HCT116 (cell line): ENCODE results near the gene WDR33. TPM values are rescaled to one million over a fixed set of nuclear protein-coding genes. Genes with fewer than 3 reads are reported as not detected.

Source experiments
- ATAC-seq: fragments of 200-7000 bp; cut with Tn5 transposase; 2 replicates; pipeline ENCODE4 v1.9.1; 2020; ENCODE audit warnings: mild to moderate bottlenecking, moderate library complexity
- BruUV-seq: library from RNA; stranded (reverse); fragments of 400-500 nt; replicated peaks from 2 replicates; lab custom pipeline; 2021; lab: Mats Ljungman, UMichigan
- CTCF ChIA-PET: fragments of 300-600 bp; sonication (Branson Sonifier 250); formaldehyde crosslinking; loops from one replicate; lab custom pipeline; 2021; ENCODE audit warnings: antibody characterized with exemption; lab: Charles Lee
- POLR2A ChIA-PET: fragments of 300-600, 350-600 bp; sonication (Branson Sonifier 250); formaldehyde crosslinking; loops from one replicate; lab custom pipeline; 2021; ENCODE audit warnings: antibody characterized with exemption; lab: Charles Lee
- RAD21 ChIA-PET, 2 experiments: fragments of 300-600 bp; sonication (Branson Sonifier 250); formaldehyde crosslinking; loops; one replicate each; lab custom pipeline; 2023; ENCODE audit warnings: low total read pairs in 2 of 2; ENCODE audit not compliant: uncharacterized antibody in 2 of 2, unreplicated experiment in 2 of 2, low non-redundant PET in 1 of 2; lab: Charles Lee
- DNase-seq: peaks from one replicate; pipeline ENCODE4 v3.0.0-alpha.2; 2010; ENCODE audit warnings: low read depth, low spot score
- H2AFZ ChIP-seq: fragments of 200-600 bp; shearing (Covaris generic), sonication (generic); 2 replicates; pipeline ENCODE4 v1.6.1; 2017; ENCODE audit warnings: low read depth, mixed run types, mixed read lengths, antibody characterized with exemption, low read length; ENCODE audit not compliant: poor library complexity, severe bottlenecking
- H3K27ac ChIP-seq: 2 replicates; pipeline ENCODE4 v1.5.1; 2012; ENCODE audit warnings: low read depth, low read length
- H3K27me3 ChIP-seq: fragments of 200-600 bp; sonication (generic); 2 replicates; pipeline ENCODE4 v1.6.1; 2016; ENCODE audit warnings: mixed run types, low read length, mixed read lengths; ENCODE audit not compliant: insufficient read depth
- H3K36me3 ChIP-seq, 2 experiments: fragments of 200-500 bp in 1 of 2; fragments of 200-600 bp in 1 of 2; sonication (Bioruptor generic) in 1 of 2; sonication (generic) in 1 of 2; 2 replicates each; pipeline versions ENCODE4 v1.5.1 to v1.6.1; 2014 to 2016; ENCODE audit warnings: low read length in 2 of 2, inconsistent platforms in 1 of 2, mixed read lengths in 1 of 2, mixed run types in 1 of 2; ENCODE audit not compliant: insufficient read depth in 2 of 2, control insufficient read depth in 1 of 2
- H3K4me1 ChIP-seq, 2 experiments: fragments of 200-600 bp in 1 of 2; sonication (generic) in 1 of 2; 2 replicates each; pipeline versions ENCODE4 v1.5.1 to v1.6.1; 2012 to 2017; ENCODE audit warnings: low read length in 2 of 2, inconsistent platforms in 1 of 2, mild to moderate bottlenecking in 1 of 2, mixed read lengths in 1 of 2, mixed run types in 1 of 2, moderate library complexity in 1 of 2; ENCODE audit not compliant: insufficient read depth in 2 of 2, control insufficient read depth in 1 of 2
- H3K4me2 ChIP-seq: fragments of 200-600 bp; sonication (generic); 2 replicates; pipeline ENCODE4 v1.6.1; 2017; ENCODE audit warnings: mixed run types, low read length, mixed read lengths
- H3K4me3 ChIP-seq, 2 experiments: fragments of 200-600 bp in 1 of 2; sonication (generic) in 1 of 2; replicated peaks in 1 of 2; 2 replicates each; pipeline ENCODE4 v1.5.1; 2011 to 2016; ENCODE audit warnings: low read length in 2 of 2, control low read depth in 1 of 2, low read depth in 1 of 2, mild to moderate bottlenecking in 1 of 2, mixed read lengths in 1 of 2, mixed run types in 1 of 2
- H3K79me2 ChIP-seq: fragments of 200-600 bp; sonication (generic); 2 replicates; pipeline ENCODE4 v1.6.1; 2017; ENCODE audit warnings: mild to moderate bottlenecking, mixed run types, low read length, moderate library complexity, mixed read lengths; ENCODE audit not compliant: insufficient read depth
- H3K9ac ChIP-seq: fragments of 200-600 bp; sonication (generic); 2 replicates; pipeline ENCODE4 v1.6.1; 2016; ENCODE audit warnings: low read length, mixed read lengths
- H3K9me2 ChIP-seq: fragments of 200-600 bp; sonication (generic), shearing (Covaris generic); 2 replicates; pipeline ENCODE4 v1.6.1; 2017; ENCODE audit warnings: mixed run types, mild to moderate bottlenecking, moderate library complexity; ENCODE audit not compliant: insufficient read depth
- H3K9me3 ChIP-seq, 2 experiments: fragments of 200-500 bp in 1 of 2; fragments of 200-600 bp in 1 of 2; sonication (Bioruptor generic) in 1 of 2; sonication (generic) in 1 of 2; 2 replicates each; pipeline ENCODE4 v1.6.1; 2014 to 2017; ENCODE audit warnings: low read length in 2 of 2, mixed read lengths in 2 of 2, inconsistent platforms in 1 of 2, low read depth in 1 of 2, mild to moderate bottlenecking in 1 of 2, mixed run types in 1 of 2, moderate library complexity in 1 of 2; ENCODE audit not compliant: control insufficient read depth in 1 of 2, insufficient read depth in 1 of 2
- H4K20me1 ChIP-seq: fragments of 200-600 bp; sonication (generic), shearing (Covaris generic); 2 replicates; pipeline ENCODE4 v1.6.1; 2017; ENCODE audit warnings: mixed run types, mild to moderate bottlenecking, moderate library complexity; ENCODE audit not compliant: insufficient read depth
- EGR1 ChIP-seq: IDR thresholded peaks from 2 replicates; pipeline ENCODE4 v1.6.1; 2012; ENCODE audit warnings: low read depth
- EZH2 ChIP-seq: fragments of 200-600 bp; sonication (generic); IDR thresholded peaks from 2 replicates; pipeline ENCODE4 v1.6.1; 2017; ENCODE audit warnings: antibody characterized with exemption, mixed run types
- EZH2phosphoT487 ChIP-seq: fragments of 200-600 bp; IDR thresholded peaks from 2 replicates; pipeline ENCODE4 v1.6.1; 2018; ENCODE audit warnings: antibody characterized with exemption, borderline replicate concordance
- intact Hi-C: fragments of 100-400 bp; cut with micrococcal nuclease; formaldehyde crosslinking; loops from 2 replicates; pipeline ENCODE4 v1.10.0; 2022
- total RNA-seq: library from RNA; stranded (reverse); gene quantifications from one replicate; pipeline ENCODE4 v1.2.1, GENCODE V29; 2021; ENCODE audit not compliant: unreplicated experiment
- TF ChIP-seq, protein P1 (sequence below), 3 experiments: fragments of 200-600 bp in 1 of 3; sonication (generic) in 1 of 3; IDR thresholded peaks in 2 of 3; conservative IDR thresholded peaks in 1 of 3; 2 replicates each; pipeline ENCODE4 v1.5.1; 2012 to 2017; ENCODE audit warnings: low read depth in 2 of 3, low read length in 2 of 3, antibody characterized with exemption in 1 of 3, borderline replicate concordance in 1 of 3, control low read depth in 1 of 3, mild to moderate bottlenecking in 1 of 3, mixed read lengths in 1 of 3, mixed run types in 1 of 3, moderate library complexity in 1 of 3; ENCODE audit not compliant: insufficient read depth in 1 of 3
- TF ChIP-seq, protein P2 (sequence below): IDR thresholded peaks from 2 replicates; pipeline ENCODE4 v1.6.1; 2012; ENCODE audit warnings: low read depth
- TF ChIP-seq, protein P3 (sequence below): IDR thresholded peaks from 2 replicates; pipeline ENCODE4 v1.6.1; 2012

The WDR33 gene
- total RNA-seq, 1 experiment from 2014 or later: 52.5 TPM

DNA sequence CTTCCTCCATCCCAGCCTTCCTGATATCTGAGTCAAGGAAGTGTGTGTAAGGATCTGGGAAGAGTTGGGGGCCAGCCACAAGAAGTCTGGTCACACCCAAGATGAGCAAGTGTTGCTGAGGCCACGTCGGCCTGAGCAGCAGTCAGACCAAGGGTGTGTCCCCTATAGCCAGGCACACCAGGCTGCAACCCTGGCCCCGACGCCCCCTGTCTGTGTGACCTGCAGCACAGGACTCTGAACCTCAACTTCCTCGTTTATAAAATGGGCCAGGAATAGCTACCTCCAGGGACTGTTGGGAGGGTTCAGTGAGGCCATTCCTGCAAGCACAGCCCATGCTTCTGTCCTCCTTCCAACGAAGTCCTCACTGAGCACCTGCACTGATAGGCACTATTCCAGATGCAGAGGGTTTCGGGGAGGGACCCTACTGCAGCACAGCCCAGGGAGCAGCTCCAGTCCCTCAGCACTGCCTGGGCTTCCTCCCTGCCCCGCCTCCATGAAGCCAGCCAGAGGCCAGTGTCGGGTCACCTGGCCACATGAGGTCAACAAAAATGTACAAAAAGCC lies 148.9 kb downstream of the WDR33 start:
- ChIA-PET CTCF (no interaction called here), RAD21 (no interaction called here), POLR2A (no interaction called here)
- Histone ChIP-seq H3K9ac (no peak overlapping the region), H3K9me2 (no peaks in the 10 kb centered on the region), H2AFZ (no peak overlapping the region), H3K36me3 (no peaks in the 10 kb centered on the region), H3K27ac (no peak overlapping the region), H3K4me1 (peaks cover 0 to 8% of the 10 kb centered on the region in 2 experiments; a peak in 1 of 4 replicates), H3K79me2 (no peaks in the 10 kb centered on the region), H3K4me3 (no peak overlapping the region), H4K20me1 (no peaks in the 10 kb centered on the region), H3K4me2 (no peak overlapping the region), H3K27me3 (no peaks in the 10 kb centered on the region), H3K9me3 (no peaks in the 10 kb centered on the region; a peak in 1 of 4 replicates)
- no TSS peak for BruUV-seq
- TF ChIP-seq EGR1: no peak
- TF ChIP-seq, protein P1, sequence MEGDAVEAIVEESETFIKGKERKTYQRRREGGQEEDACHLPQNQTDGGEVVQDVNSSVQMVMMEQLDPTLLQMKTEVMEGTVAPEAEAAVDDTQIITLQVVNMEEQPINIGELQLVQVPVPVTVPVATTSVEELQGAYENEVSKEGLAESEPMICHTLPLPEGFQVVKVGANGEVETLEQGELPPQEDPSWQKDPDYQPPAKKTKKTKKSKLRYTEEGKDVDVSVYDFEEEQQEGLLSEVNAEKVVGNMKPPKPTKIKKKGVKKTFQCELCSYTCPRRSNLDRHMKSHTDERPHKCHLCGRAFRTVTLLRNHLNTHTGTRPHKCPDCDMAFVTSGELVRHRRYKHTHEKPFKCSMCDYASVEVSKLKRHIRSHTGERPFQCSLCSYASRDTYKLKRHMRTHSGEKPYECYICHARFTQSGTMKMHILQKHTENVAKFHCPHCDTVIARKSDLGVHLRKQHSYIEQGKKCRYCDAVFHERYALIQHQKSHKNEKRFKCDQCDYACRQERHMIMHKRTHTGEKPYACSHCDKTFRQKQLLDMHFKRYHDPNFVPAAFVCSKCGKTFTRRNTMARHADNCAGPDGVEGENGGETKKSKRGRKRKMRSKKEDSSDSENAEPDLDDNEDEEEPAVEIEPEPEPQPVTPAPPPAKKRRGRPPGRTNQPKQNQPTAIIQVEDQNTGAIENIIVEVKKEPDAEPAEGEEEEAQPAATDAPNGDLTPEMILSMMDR (IDR thresholded peaks at IDR 0.05 in 2 of 3, conservative IDR thresholded peaks at IDR 0.05 in 1 of 3; ENCODE audit: borderline replicate concordance in 1 of 3, insufficient read depth in 1 of 3, low read depth in 2 of 3, low read length in 2 of 3): 0 out of 6 replicates have a peak, but pooled peaks of 1 of the 3 experiments have one; percentile 9
- ATAC-seq: peak; percentile 53; the same call in 1 of the 2 replicates
- intact Hi-C loops: no loop called here
- no peak for DNase-seq

DNA sequence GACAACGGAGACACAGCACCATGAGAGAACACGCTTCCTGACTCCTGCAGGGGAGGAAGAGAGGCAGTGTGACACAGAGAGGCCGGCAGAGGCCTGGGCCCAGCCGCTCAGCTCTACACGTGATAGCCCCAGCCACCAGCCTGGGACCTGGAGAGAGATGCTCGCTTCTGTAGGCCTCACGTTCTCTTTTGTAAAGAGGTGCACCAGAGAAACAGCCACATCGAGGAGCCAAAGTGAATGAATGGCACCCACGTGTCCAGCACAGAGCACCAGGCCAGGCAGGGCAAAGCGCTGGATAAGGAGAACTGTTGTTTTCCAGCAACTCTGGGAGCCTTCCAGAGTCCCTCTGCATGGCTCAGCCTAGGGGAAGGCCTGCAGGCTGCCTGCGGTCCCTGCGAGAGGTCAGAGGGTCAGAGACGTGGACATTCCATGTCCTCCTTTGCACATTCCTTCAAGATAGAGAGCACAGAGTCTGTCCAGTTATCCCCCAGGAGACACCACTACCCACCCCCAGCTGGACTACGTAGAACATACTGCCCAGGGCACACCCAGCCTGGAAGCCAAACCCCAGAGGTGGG lies 149.8 kb downstream of the WDR33 start:
- CTCF ChIA-PET: no interaction called here
- POLR2A ChIA-PET: no interaction called here
- no peak overlapping the region for H3K4me3 ChIP-seq
- no peaks in the 10 kb centered on the region; a peak in 1 of 4 replicates for H3K9me3 ChIP-seq
- H3K27me3 ChIP-seq: no peaks in the 10 kb centered on the region
- RAD21 ChIA-PET: no interaction called here
- H3K4me2 ChIP-seq: no peak overlapping the region
- DNase-seq (no peak), ATAC-seq (no peak)
- no peak overlapping the region for H3K27ac ChIP-seq
- no peak for TF ChIP-seq EZH2phosphoT487
- TF ChIP-seq, protein P2, sequence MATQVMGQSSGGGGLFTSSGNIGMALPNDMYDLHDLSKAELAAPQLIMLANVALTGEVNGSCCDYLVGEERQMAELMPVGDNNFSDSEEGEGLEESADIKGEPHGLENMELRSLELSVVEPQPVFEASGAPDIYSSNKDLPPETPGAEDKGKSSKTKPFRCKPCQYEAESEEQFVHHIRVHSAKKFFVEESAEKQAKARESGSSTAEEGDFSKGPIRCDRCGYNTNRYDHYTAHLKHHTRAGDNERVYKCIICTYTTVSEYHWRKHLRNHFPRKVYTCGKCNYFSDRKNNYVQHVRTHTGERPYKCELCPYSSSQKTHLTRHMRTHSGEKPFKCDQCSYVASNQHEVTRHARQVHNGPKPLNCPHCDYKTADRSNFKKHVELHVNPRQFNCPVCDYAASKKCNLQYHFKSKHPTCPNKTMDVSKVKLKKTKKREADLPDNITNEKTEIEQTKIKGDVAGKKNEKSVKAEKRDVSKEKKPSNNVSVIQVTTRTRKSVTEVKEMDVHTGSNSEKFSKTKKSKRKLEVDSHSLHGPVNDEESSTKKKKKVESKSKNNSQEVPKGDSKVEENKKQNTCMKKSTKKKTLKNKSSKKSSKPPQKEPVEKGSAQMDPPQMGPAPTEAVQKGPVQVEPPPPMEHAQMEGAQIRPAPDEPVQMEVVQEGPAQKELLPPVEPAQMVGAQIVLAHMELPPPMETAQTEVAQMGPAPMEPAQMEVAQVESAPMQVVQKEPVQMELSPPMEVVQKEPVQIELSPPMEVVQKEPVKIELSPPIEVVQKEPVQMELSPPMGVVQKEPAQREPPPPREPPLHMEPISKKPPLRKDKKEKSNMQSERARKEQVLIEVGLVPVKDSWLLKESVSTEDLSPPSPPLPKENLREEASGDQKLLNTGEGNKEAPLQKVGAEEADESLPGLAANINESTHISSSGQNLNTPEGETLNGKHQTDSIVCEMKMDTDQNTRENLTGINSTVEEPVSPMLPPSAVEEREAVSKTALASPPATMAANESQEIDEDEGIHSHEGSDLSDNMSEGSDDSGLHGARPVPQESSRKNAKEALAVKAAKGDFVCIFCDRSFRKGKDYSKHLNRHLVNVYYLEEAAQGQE: no peak
- TF ChIP-seq EZH2: no peak
- TF ChIP-seq, protein P3, sequence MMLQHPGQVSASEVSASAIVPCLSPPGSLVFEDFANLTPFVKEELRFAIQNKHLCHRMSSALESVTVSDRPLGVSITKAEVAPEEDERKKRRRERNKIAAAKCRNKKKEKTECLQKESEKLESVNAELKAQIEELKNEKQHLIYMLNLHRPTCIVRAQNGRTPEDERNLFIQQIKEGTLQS: no peak
- no peaks in the 10 kb centered on the region for H3K9me2 ChIP-seq
- H3K9ac ChIP-seq: no peak overlapping the region
- H2AFZ ChIP-seq: no peak overlapping the region
- intact Hi-C loops: no loop called here
- BruUV-seq: no TSS peak
- H3K36me3 ChIP-seq: no peaks in the 10 kb centered on the region
- H3K4me1 ChIP-seq: peaks cover 0 to 8% of the 10 kb centered on the region in 2 experiments; a peak in 1 of 4 replicates
- H4K20me1 ChIP-seq: no peaks in the 10 kb centered on the region
- H3K79me2 ChIP-seq: no peaks in the 10 kb centered on the region
